HG02885 (cell line): ENCODE results near the gene C11orf21.

Source experiments
- ATAC-seq: cut with Tn5 transposase; IDR thresholded peaks from one replicate; pipeline ENCODE4 v1.9.1; 2021; ENCODE audit warnings: mild to moderate bottlenecking; ENCODE audit not compliant: unreplicated experiment, poor library complexity

Gene C11orf21

GRCh38 chr11:2310073-2310785, 8.5 kb upstream of the C11orf21 start:
- ATAC-seq = no peak

GRCh38 chr11:2309251-2310072, 7.7 kb upstream of the C11orf21 start:
- ATAC-seq = no peak

- no peak for ATAC-seq
Observed at GRCh38 chr11:2308713-2309112, 7.0 kb upstream of the C11orf21 start.

- no peak for ATAC-seq
Observed at GRCh38 chr11:2307501-2308331, 6.0 kb upstream of the C11orf21 start.

GRCh38 chr11:2306877-2307500, 5.3 kb upstream of the C11orf21 start:
- no peak for ATAC-seq

- no peak for ATAC-seq
Observed at GRCh38 chr11:2306452-2306823, 4.7 kb upstream of the C11orf21 start.

GRCh38 chr11:2305788-2306451, 4.2 kb upstream of the C11orf21 start:
- no peak for ATAC-seq

- ATAC-seq = no peak
Observed at GRCh38 chr11:2305140-2305778, 3.5 kb upstream of the C11orf21 start.

- ATAC-seq = no peak
Observed at GRCh38 chr11:2304506-2305139, 2.9 kb upstream of the C11orf21 start.

GRCh38 chr11:2303627-2304505, 2.1 kb upstream of the C11orf21 start:
- ATAC-seq = no peak

GRCh38 chr11:2302896-2303626, 1.3 kb upstream of the C11orf21 start:
- no peak for ATAC-seq

GRCh38 chr11:2302306-2302895, 683 bp upstream of the C11orf21 start:
- no peak for ATAC-seq

GRCh38 chr11:2300936-2301630, 635 bp downstream of the C11orf21 start:
- ATAC-seq = no peak

- no peak for ATAC-seq
Observed at GRCh38 chr11:2300290-2300935, 1.3 kb downstream of the C11orf21 start.

GRCh38 chr11:2299773-2300172, 1.9 kb downstream of the C11orf21 start:
- no peak for ATAC-seq
